K562 (cell line): ENCODE data around the gene RNU6-7. TPM values are rescaled to one million over a fixed set of nuclear protein-coding genes. Genes with fewer than 3 reads are reported as not detected.

Source experiments
- polyA plus RNA-seq, 8 experiments: library from polyadenylated mRNA; depleted of rRNA in 4 of 8; stranded (reverse) in 5 of 8; unstranded in 3 of 8; fragments of >200 nt; fragmentation: Nextera tagmentation in 2 of 8; fragmentation: Illumina TruSeq in 1 of 8; extraction: Ambion mirVana in 2 of 8; extraction: Trizol in 1 of 8; gene quantifications; 2 replicates each; pipeline versions ENCODE4 v1.2.1 to v1.2.3, GENCODE V29; 2011 to 2014; ENCODE audit warnings: inconsistent platforms in 1 of 8, missing spikeins in 1 of 8
- small RNA-seq: library from RNA; depleted of rRNA; stranded (forward); fragments of <200 nt; gene quantifications from one replicate; pipeline ENCODE3, GENCODE V24; 2014
- total RNA-seq, 7 experiments: library from RNA; depleted of rRNA in 6 of 7; stranded (reverse); fragments of >200 nt in 6 of 7; fragmentation: Illumina TruSeq in 2 of 7; extraction: Trizol in 2 of 7; gene quantifications; 2 replicates each; pipeline versions ENCODE4 v1.2.1 to v1.2.3, GENCODE V29; 2011 to 2021; ENCODE audit warnings: low replicate concordance in 1 of 7

Gene RNU6-7
- total and polyA plus RNA-seq, 9 of the 15 experiments (the other 6 are each of a cell fraction or from before 2014, with no cell fraction given), result not detected

Small RNA genes lying within 50 kb of the gene (small RNA-seq; reads per million reads assigned to genes)
- gene RNU6-7, result 27.8 reads per million, percentile 97 among the genes with 10 or more reads in this experiment
- gene RNU6-8, result 0.11 reads per million

Other genes starting within 250 kb of the RNU6-7 start
- 10.2 and 10.4 TPM in 2 replicates for gene ARHGAP5, start 124.7 kb upstream of the RNU6-7 start, total RNA-seq (2014; rRNA removed)
- 21.8 and 27.3 TPM in 2 replicates for gene ARHGAP5, start 124.7 kb upstream of the RNU6-7 start, total RNA-seq (2014; rRNA removed; fragmentation: Illumina TruSeq; extraction: Trizol)
- gene ARHGAP5, start 124.7 kb upstream of the RNU6-7 start, total RNA-seq (2015; rRNA removed; fragmentation: Illumina TruSeq; extraction: Trizol), result 21.1 and 21.2 TPM in 2 replicates
- 20.8 and 21.5 TPM in 2 replicates for gene ARHGAP5, start 124.7 kb upstream of the RNU6-7 start, total RNA-seq (2021)
- gene ARHGAP5, start 124.7 kb upstream of the RNU6-7 start, polyA plus RNA-seq (2011; rRNA removed), result 10.4 and 12.7 TPM in 2 replicates
- gene ARHGAP5, start 124.7 kb upstream of the RNU6-7 start, polyA plus RNA-seq (2014; fragmentation: Illumina TruSeq; extraction: Trizol), result 9.6 and 12.1 TPM in 2 replicates
- 1 to 10 TPM; 3.1 to 4.4 TPM for gene ARHGAP5, start 124.7 kb upstream of the RNU6-7 start, polyA plus RNA-seq (2014; fragmentation: Nextera tagmentation; extraction: Ambion mirVana)
- 6.2 and 7.6 TPM in 2 replicates for gene ARHGAP5, start 124.7 kb upstream of the RNU6-7 start, polyA plus RNA-seq (2014; rRNA removed)
- not detected in 2 replicates for gene RNU6-8, start 1.2 kb downstream of the RNU6-7 start, total RNA-seq (2014; rRNA removed)
- gene RNU6-8, start 1.2 kb downstream of the RNU6-7 start, total RNA-seq (2014; rRNA removed; fragmentation: Illumina TruSeq; extraction: Trizol), result not detected in 2 replicates
- not detected in 2 replicates for gene RNU6-8, start 1.2 kb downstream of the RNU6-7 start, total RNA-seq (2015; rRNA removed; fragmentation: Illumina TruSeq; extraction: Trizol)
- not detected in 2 replicates for gene RNU6-8, start 1.2 kb downstream of the RNU6-7 start, total RNA-seq (2021)
- not detected in 2 replicates for gene RNU6-8, start 1.2 kb downstream of the RNU6-7 start, polyA plus RNA-seq (2011; rRNA removed)
- gene RNU6-8, start 1.2 kb downstream of the RNU6-7 start, polyA plus RNA-seq (2014; fragmentation: Illumina TruSeq; extraction: Trizol), result not detected in 2 replicates
- not detected for gene RNU6-8, start 1.2 kb downstream of the RNU6-7 start, polyA plus RNA-seq (2014; fragmentation: Nextera tagmentation; extraction: Ambion mirVana)
- not detected in 2 replicates for gene RNU6-8, start 1.2 kb downstream of the RNU6-7 start, polyA plus RNA-seq (2014; rRNA removed)
- 0.49 and 1.7 TPM in 2 replicates for gene AKAP6, start 127.3 kb downstream of the RNU6-7 start, total RNA-seq (2014; rRNA removed)
- gene AKAP6, start 127.3 kb downstream of the RNU6-7 start, total RNA-seq (2014; rRNA removed; fragmentation: Illumina TruSeq; extraction: Trizol), result 0.62 and 0.73 TPM in 2 replicates
- gene AKAP6, start 127.3 kb downstream of the RNU6-7 start, total RNA-seq (2015; rRNA removed; fragmentation: Illumina TruSeq; extraction: Trizol), result 0.25 and 0.41 TPM in 2 replicates
- gene AKAP6, start 127.3 kb downstream of the RNU6-7 start, total RNA-seq (2021), result 0.42 and 0.62 TPM in 2 replicates
- 0.28 and 1.3 TPM in 2 replicates for gene AKAP6, start 127.3 kb downstream of the RNU6-7 start, polyA plus RNA-seq (2011; rRNA removed)
- 0.29 and 0.42 TPM in 2 replicates for gene AKAP6, start 127.3 kb downstream of the RNU6-7 start, polyA plus RNA-seq (2014; fragmentation: Illumina TruSeq; extraction: Trizol)
- gene AKAP6, start 127.3 kb downstream of the RNU6-7 start, polyA plus RNA-seq (2014; fragmentation: Nextera tagmentation; extraction: Ambion mirVana), result under 1 TPM; 0.03 to 0.14 TPM
- 0.38 and 0.48 TPM in 2 replicates for gene AKAP6, start 127.3 kb downstream of the RNU6-7 start, polyA plus RNA-seq (2014; rRNA removed)